Breast epithelium (tissue), 4 donors: ENCODE measurements around the gene C1QTNF4. TPM values are rescaled to one million over a fixed set of nuclear protein-coding genes. Genes with fewer than 3 reads are reported as not detected.
A peak's percentile ranks its signal among the peaks of the same experiment; 100 is the strongest.

Experiments
- DNase-seq, 2 donors: peaks; one replicate each; pipeline ENCODE4 v3.0.0-alpha.2; 2019; ENCODE audit warnings: low spot score in 2 of 2
- H3K27ac ChIP-seq, 2 donors: fragments of 200-600 bp; sonication (generic) in 1 of 2; one replicate each; pipeline ENCODE4 v1.5.1; 2016 to 2019; ENCODE audit warnings: mild to moderate bottlenecking in 1 of 2
- H3K27me3 ChIP-seq, 2 donors: fragments of 200-600 bp; sonication (generic) in 1 of 2; one replicate each; pipeline versions ENCODE4 v1.5.1 to v1.6.0; 2017 to 2019; ENCODE audit warnings: control low read depth in 1 of 2, mild to moderate bottlenecking in 1 of 2
- H3K36me3 ChIP-seq: fragments of 200-600 bp; one replicate; pipeline ENCODE4 v1.5.1; 2019
- H3K4me1 ChIP-seq, 2 donors: fragments of 200-600 bp; sonication (generic); one replicate each; pipeline ENCODE4 v1.5.1; 2016 to 2019; ENCODE audit warnings: control low read depth in 1 of 2
- H3K4me3 ChIP-seq, 3 donors: fragments of 200-600 bp; sonication (generic); 1 replicate in 2 of 3; 2 replicates in 1 of 3; pipeline ENCODE4 v1.5.1; 2016 to 2019; ENCODE audit warnings: mild to moderate bottlenecking in 3 of 3, moderate library complexity in 2 of 3
- H3K9me3 ChIP-seq, 2 donors: fragments of 200-600 bp; sonication (generic) in 1 of 2; one replicate each; pipeline ENCODE4 v1.5.1; 2016 to 2019; ENCODE audit warnings: control low read depth in 1 of 2
- POLR2A ChIP-seq: fragments of 450-650 bp; IDR thresholded peaks from one replicate; pipeline ENCODE4 v1.6.1; 2016; ENCODE audit warnings: antibody characterized with exemption, mild to moderate bottlenecking, moderate library complexity
- POLR2AphosphoS5 ChIP-seq, 3 donors: sonication (generic); formaldehyde crosslinking; IDR thresholded peaks; one replicate each; pipeline ENCODE4 v1.6.1; 2017; ENCODE audit warnings: antibody characterized with exemption in 3 of 3
- intact Hi-C: fragments of 100-400 bp; cut with DNase I; formaldehyde crosslinking; loops from one replicate; pipeline ENCODE4 v1.15.1; 2023; ENCODE audit warnings: low total_unique reads
- total RNA-seq, 3 donors: library from RNA; depleted of rRNA; stranded (reverse); fragments of >200 nt; gene quantifications; one replicate each; pipeline ENCODE4 v1.1.0, GENCODE V29; 2016
- TF ChIP-seq, protein P1 (sequence below), 3 donors: fragments of 450-650 bp; IDR thresholded peaks; one replicate each; pipeline ENCODE4 v1.5.1; 2016 to 2017; ENCODE audit warnings: antibody characterized with exemption in 3 of 3, mild to moderate bottlenecking in 3 of 3, moderate library complexity in 3 of 3

C1QTNF4 gene
- total RNA-seq, 3 donors from 2014 or later, result 0.96 to 5.6 (median 4.4) TPM

- intact Hi-C loops, result no loop called here
- H3K4me1 ChIP-seq, result no peaks in the 10 kb centered on the region
- DNase-seq, result no peak
- TF ChIP-seq POLR2AphosphoS5 (IDR thresholded peaks at IDR 0.05) (no peak), POLR2A (no peak)
- TF ChIP-seq, protein P1, sequence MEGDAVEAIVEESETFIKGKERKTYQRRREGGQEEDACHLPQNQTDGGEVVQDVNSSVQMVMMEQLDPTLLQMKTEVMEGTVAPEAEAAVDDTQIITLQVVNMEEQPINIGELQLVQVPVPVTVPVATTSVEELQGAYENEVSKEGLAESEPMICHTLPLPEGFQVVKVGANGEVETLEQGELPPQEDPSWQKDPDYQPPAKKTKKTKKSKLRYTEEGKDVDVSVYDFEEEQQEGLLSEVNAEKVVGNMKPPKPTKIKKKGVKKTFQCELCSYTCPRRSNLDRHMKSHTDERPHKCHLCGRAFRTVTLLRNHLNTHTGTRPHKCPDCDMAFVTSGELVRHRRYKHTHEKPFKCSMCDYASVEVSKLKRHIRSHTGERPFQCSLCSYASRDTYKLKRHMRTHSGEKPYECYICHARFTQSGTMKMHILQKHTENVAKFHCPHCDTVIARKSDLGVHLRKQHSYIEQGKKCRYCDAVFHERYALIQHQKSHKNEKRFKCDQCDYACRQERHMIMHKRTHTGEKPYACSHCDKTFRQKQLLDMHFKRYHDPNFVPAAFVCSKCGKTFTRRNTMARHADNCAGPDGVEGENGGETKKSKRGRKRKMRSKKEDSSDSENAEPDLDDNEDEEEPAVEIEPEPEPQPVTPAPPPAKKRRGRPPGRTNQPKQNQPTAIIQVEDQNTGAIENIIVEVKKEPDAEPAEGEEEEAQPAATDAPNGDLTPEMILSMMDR (IDR thresholded peaks at IDR 0.05), result no peak
- peak overlapping the region in 1 of 3 donors; percentile 21 for H3K4me3 ChIP-seq
- no peaks in the 10 kb centered on the region for H3K9me3 ChIP-seq
- peak overlapping the region in 1 of 2 donors; percentile 72 for H3K27ac ChIP-seq
- H3K27me3 ChIP-seq, result no peaks in the 10 kb centered on the region
- H3K36me3 ChIP-seq, result no peaks in the 10 kb centered on the region
These were observed 7.0 kb downstream of the C1QTNF4 start for GRCh38 chr11:47587039-47587716.

DNA sequence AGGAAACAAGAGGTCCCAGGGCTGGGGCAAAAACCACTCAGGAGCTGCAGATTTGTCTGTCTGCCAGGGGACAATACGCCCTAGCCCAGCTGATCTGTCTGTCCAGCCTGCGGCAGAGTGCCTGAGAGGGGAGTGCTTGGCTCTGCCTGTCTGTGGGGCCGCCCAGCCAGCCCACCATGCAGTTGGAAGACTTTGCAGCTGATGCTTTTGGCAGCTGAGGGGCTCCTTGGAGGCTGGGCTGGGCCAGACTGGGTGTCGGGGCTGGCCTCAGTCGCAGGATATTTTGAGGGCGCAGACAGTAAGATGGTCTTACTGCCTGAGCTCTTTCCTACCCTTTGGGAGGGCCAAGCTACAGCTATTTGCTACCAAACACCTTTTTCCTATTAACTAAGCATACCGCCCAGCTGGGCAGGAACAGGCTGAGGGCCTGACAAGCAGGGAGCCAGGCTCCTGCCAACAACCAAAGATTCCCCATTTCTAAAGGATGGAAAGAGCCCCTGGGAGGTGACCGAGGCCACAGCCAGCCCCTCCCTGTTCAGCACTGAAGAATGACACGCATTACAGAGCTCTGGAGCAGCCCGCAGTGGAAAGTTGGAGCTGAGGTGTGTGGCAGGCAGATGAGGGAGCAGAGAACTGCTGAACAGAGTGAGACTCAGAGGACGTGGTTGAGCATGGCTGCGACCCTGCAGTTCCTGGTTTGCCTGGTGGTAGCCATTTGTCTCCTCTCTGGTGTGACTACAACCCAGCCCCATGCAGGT, 7.9 kb downstream of the C1QTNF4 start, which contains the start of gene FAM180B:
TSS of gene FAM180B (plus strand) at position 581 of the 758 bp plus-strand sequence. CDS start at position 672, 91 bp downstream.
- Histone ChIP-seq H3K4me3 (peak within 1 kb of the TSS in 1 of 3 donors; percentile 21), H3K27ac (peak within 1 kb of the TSS in 1 of 2 donors; percentile 72), H3K27me3 (no peaks in the 10 kb centered on the region), H3K4me1 (no peaks in the 10 kb centered on the region), H3K36me3 (no peaks in the 10 kb centered on the region), H3K9me3 (no peaks in the 10 kb centered on the region)
- TF ChIP-seq POLR2A, result no peak
- TF ChIP-seq, protein P1 (IDR thresholded peaks at IDR 0.05), result no peak
- no peak for TF ChIP-seq POLR2AphosphoS5 (IDR thresholded peaks at IDR 0.05)
- DNase-seq, result no peak
- intact Hi-C loops, result no loop called here

- TF ChIP-seq POLR2A, result no peak
- no peak for TF ChIP-seq POLR2AphosphoS5 (IDR thresholded peaks at IDR 0.05)
- TF ChIP-seq, protein P1 (IDR thresholded peaks at IDR 0.05), result no peak
- no peak for DNase-seq
- Histone ChIP-seq H3K36me3 (no peaks in the 10 kb centered on the region), H3K4me1 (peaks cover 0 to 11% of the 10 kb centered on the region in 2 donors), H3K4me3 (no peak overlapping the region), H3K27ac (no peak overlapping the region), H3K27me3 (no peaks in the 10 kb centered on the region), H3K9me3 (no peaks in the 10 kb centered on the region)
- intact Hi-C loops, result no loop called here
These were observed 10.4 kb downstream of the C1QTNF4 start for GRCh38 chr11:47583844-47584243.

DNA sequence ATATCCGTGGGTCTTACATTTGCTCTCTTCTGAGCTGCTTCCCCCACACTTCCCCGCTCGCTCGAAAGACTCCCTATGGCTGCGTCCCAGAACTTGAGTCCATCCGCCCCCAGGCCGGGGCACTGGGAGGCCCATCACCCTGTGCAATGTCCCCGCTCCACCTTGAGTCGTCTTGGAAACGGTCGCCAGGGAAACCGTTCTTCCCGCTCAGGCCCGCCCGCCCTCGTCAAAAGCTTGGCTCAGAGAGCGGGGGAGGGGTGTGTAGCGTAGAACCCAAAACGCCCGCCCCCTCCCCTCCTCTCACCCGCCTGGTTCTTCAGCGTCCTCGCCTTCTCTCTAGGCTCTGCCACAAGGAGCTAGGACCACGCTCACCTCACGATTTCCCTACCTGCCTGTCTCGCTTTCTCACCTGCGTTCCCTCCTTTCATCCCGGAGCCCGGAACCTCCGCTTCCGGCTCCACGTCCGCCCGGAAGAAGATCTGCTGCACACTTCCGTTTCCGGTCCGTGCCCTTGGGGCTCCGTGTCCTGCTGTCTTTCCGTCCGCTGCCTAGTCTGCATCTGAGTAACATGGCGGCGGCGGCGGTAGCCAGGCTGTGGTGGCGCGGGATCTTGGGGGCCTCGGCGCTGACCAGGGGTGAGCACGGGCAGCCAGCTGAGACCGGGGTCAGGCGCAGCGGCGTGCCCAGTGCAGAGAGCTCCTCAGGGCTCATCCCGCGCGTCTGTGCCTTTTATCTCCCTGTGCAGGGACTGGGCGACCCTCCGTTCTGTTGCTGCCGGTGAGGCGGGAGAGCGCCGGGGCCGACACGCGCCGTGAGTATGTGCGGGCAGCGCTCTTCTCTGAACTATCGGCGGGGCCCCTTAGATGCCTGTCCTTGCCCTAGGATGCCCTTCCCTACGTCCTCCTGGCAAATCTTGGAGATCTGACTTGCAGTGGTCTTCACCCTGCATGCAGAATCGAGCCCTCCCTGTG, 15.4 kb downstream of the C1QTNF4 start, which contains the start of the genes KBTBD4 and NDUFS3:
TSS of gene KBTBD4 (minus strand) at position 447 of the 971 bp plus-strand sequence. CDS start at position 428, 19 bp downstream.
TSS of gene NDUFS3 (plus strand) at position 551 of the 971 bp plus-strand sequence. CDS start at position 569, 18 bp downstream.
- Histone ChIP-seq H3K27ac (peak within 1 kb of the TSS; percentile 93 to 96), H3K9me3 (no peaks in the 10 kb centered on the region), H3K27me3 (no peaks in the 10 kb centered on the region), H3K4me3 (peak within 1 kb of the TSS; percentile 76 to 98 (median 83)), H3K4me1 (peaks cover 0 to 28% of the 10 kb centered on the region in 2 donors), H3K36me3 (no peaks in the 10 kb centered on the region)
- peak; percentile 82 to 88 for DNase-seq
- TF ChIP-seq POLR2AphosphoS5 (IDR thresholded peaks at IDR 0.05) (peak; percentile 93 to 98 (median 97)), POLR2A (peak; percentile 61)
- TF ChIP-seq, protein P1 (IDR thresholded peaks at IDR 0.05), result peak in 1 of 3 donors; percentile 7
- intact Hi-C loops, result no loop called here
